Neural progenitor cell (in vitro differentiated cells): ENCODE results near the gene DIO3. TPM values are rescaled to one million over a fixed set of nuclear protein-coding genes. Genes with fewer than 3 reads are reported as not detected.
A peak's percentile ranks its signal among the peaks of the same experiment; 100 is the strongest.

Experiments
- DNase-seq: peaks from one replicate; pipeline ENCODE4 v3.0.0-alpha.2; 2016; ENCODE audit warnings: low spot score
- H2AFZ ChIP-seq: fragments of 200-600 bp; sonication (generic); replicated peaks from 2 replicates; pipeline ENCODE4 v1.6.1; 2016; ENCODE audit warnings: antibody characterized with exemption
- H3F3A ChIP-seq: fragments of 200-600 bp; sonication (generic); 2 replicates; pipeline ENCODE4 v1.6.1; 2016; ENCODE audit warnings: antibody characterized with exemption, low read depth
- H3K27ac ChIP-seq: fragments of 200-600 bp; sonication (generic); 2 replicates; pipeline ENCODE4 v1.5.1; 2016; ENCODE audit warnings: mild to moderate bottlenecking
- H3K27me3 ChIP-seq: fragments of 200-600 bp; sonication (generic); 2 replicates; pipeline ENCODE4 v1.6.1; 2016; ENCODE audit warnings: mild to moderate bottlenecking, moderate library complexity
- H3K36me3 ChIP-seq: fragments of 200-600 bp; sonication (generic); 2 replicates; pipeline ENCODE4 v1.5.1; 2016
- H3K4me1 ChIP-seq: fragments of 200-600 bp; sonication (generic); 2 replicates; pipeline ENCODE4 v1.6.1; 2016; ENCODE audit warnings: mixed run types
- H3K4me2 ChIP-seq: fragments of 200-600 bp; sonication (generic); 2 replicates; pipeline ENCODE4 v1.6.1; 2016
- H3K4me3 ChIP-seq: fragments of 200-600 bp; sonication (generic); 2 replicates; pipeline ENCODE4 v1.5.1; 2016
- H3K79me2 ChIP-seq: fragments of 200-600 bp; sonication (generic); 2 replicates; pipeline ENCODE4 v1.6.1; 2016; ENCODE audit warnings: low read depth
- H3K9ac ChIP-seq: fragments of 200-600 bp; sonication (generic); 2 replicates; pipeline ENCODE4 v1.6.1; 2016
- H3K9me3 ChIP-seq: fragments of 200-600 bp; sonication (generic); 2 replicates; pipeline ENCODE4 v1.5.1; 2016; ENCODE audit warnings: low read depth
- H4K20me1 ChIP-seq: fragments of 200-600 bp; sonication (generic); 2 replicates; pipeline ENCODE4 v1.6.1; 2016; ENCODE audit warnings: low read depth
- H3K27ac Mint-ChIP-seq: 3 replicates; pipeline ENCODE4 v1.8.0; 2021; ENCODE audit warnings: mixed read lengths
- H3K27me3 Mint-ChIP-seq: 2 replicates; pipeline ENCODE4 v1.8.0; 2022; ENCODE audit warnings: low read depth, mild to moderate bottlenecking, inconsistent platforms, moderate library complexity, mixed read lengths; ENCODE audit not compliant: insufficient read depth
- H3K36me3 Mint-ChIP-seq: 3 replicates; pipeline ENCODE4 v1.8.0; 2021; ENCODE audit warnings: mixed read lengths
- H3K4me1 Mint-ChIP-seq: 3 replicates; pipeline ENCODE4 v1.8.0; 2021; ENCODE audit warnings: mixed read lengths
- H3K4me3 Mint-ChIP-seq: 3 replicates; pipeline ENCODE4 v1.8.0; 2021; ENCODE audit warnings: mild to moderate bottlenecking, moderate library complexity, mixed read lengths
- H3K9me3 Mint-ChIP-seq: 3 replicates; pipeline ENCODE4 v1.8.0; 2020; ENCODE audit warnings: mixed read lengths
- CTCF ChIP-seq: fragments of 200-600 bp; sonication (generic); IDR thresholded peaks from 2 replicates; pipeline ENCODE4 v1.5.1; 2017; ENCODE audit warnings: antibody characterized with exemption, mild to moderate bottlenecking
- EZH2 ChIP-seq: fragments of 200-600 bp; sonication (generic); IDR thresholded peaks from 2 replicates; pipeline ENCODE4 v1.6.1; 2017; ENCODE audit warnings: antibody characterized with exemption, mild to moderate bottlenecking, moderate library complexity
- EZH2phosphoT487 ChIP-seq: fragments of 200-600 bp; sonication (generic); IDR thresholded peaks from 2 replicates; pipeline ENCODE4 v1.6.1; 2017; ENCODE audit warnings: antibody characterized with exemption
- microRNA counts: library from miRNA; unstranded; fragments of <30 nt; microRNA quantifications from one replicate; lab custom pipeline; 2016
- total RNA-seq: library from RNA; depleted of rRNA; stranded (reverse); fragments of >200 nt; gene quantifications from 2 replicates; pipeline ENCODE4 v1.2.3, GENCODE V29; 2015; ENCODE audit warnings: low replicate concordance

The DIO3 gene
- total RNA-seq, 1 donor from 2014 or later = 0.90 TPM

GRCh38 chr14:101605836-101606235, 44.5 kb downstream of the DIO3 start:
- no peaks in the 10 kb centered on the region for H3K4me1 ChIP-seq
- peaks cover 42% of the 10 kb centered on the region for H3K27me3 ChIP-seq
- H4K20me1 ChIP-seq = no peaks in the 10 kb centered on the region
- no peak for TF ChIP-seq CTCF
- no peak for TF ChIP-seq EZH2
- no peak for TF ChIP-seq EZH2phosphoT487
- no peak overlapping the region for H3K9ac ChIP-seq
- no peaks in the 10 kb centered on the region for H3K79me2 ChIP-seq
- no peaks in the 10 kb centered on the region for H3K9me3 Mint-ChIP-seq
- no peaks in the 10 kb centered on the region for H3K36me3 ChIP-seq
- no peak for DNase-seq
- no peak overlapping the region for H3K4me3 Mint-ChIP-seq
- H3K4me3 ChIP-seq = no peak overlapping the region
- H3K27ac ChIP-seq = no peak overlapping the region
- H3K36me3 Mint-ChIP-seq = no peaks in the 10 kb centered on the region
- H2AFZ ChIP-seq = no peak overlapping the region
- H3K4me1 Mint-ChIP-seq = no peaks in the 10 kb centered on the region
- no peaks in the 10 kb centered on the region for H3F3A ChIP-seq
- peaks cover 11% of the 10 kb centered on the region for H3K27me3 Mint-ChIP-seq
- H3K27ac Mint-ChIP-seq = no peak overlapping the region
- H3K9me3 ChIP-seq = no peaks in the 10 kb centered on the region
- no peak overlapping the region for H3K4me2 ChIP-seq

MicroRNA genes within 50 kb of the gene (microRNA counts, 767-probe panel; counts per million panel counts)
- 460 counts per million, percentile 90 among the panel's probes with 10 or more counts for microRNA hsa-miR-1247-5p (lab: Ali Mortazavi, UCI)

Other genes starting within 250 kb of the DIO3 start
- gene PPP2R5C, start 200.2 kb downstream of the DIO3 start, total RNA-seq = 113 and 183 TPM in 2 replicates